ENCODE data around the gene UVSSA.
A peak's percentile ranks its signal among the peaks of the same experiment; 100 is the strongest.

UVSSA gene

DNA sequence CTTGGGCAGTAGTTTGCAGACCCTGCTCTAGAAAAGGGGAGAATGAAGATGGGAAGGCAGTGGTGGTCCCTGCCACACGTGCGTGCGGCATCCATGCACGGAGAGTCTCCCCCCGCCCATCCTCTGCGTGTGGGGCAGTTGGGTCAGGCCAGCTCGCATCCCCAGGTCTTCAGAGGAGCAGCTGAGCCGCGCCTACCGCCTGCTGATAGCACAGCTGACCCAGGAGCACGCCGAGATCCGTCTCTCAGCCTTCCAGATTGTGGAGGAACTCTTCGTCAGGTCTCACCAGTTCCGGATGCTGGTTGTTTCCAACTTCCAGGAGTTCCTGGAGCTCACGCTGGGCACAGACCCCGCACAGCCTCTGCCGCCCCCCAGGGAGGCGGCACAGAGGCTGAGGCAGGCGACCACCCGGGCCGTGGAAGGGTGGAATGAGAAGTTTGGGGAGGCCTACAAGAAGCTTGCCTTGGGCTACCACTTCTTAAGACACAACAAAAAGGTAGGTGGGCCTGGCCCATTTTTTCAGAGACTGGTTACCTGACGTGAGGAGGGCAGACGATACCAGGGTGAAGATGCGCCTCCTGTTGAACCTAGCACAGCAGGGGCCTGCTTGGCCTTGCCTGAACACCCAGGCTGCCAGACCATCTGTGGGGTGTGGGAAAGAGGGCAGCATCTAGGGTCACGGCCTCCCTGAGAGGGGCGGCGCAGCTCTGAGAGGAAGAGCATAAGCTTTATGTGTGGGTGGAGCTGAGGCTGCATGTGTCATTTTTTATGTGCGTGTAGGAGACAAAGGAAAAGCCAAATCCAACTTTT lies 2.6 kb downstream of the UVSSA start:
- no peak for DNase-seq (ENCODE audit: low read depth in 2 of 2)

- DNase-seq (ENCODE audit: low read depth in 2 of 2) = no peak
These were observed 3.1 kb downstream of the UVSSA start for GRCh38 chr4:1350169-1350520.

DNA sequence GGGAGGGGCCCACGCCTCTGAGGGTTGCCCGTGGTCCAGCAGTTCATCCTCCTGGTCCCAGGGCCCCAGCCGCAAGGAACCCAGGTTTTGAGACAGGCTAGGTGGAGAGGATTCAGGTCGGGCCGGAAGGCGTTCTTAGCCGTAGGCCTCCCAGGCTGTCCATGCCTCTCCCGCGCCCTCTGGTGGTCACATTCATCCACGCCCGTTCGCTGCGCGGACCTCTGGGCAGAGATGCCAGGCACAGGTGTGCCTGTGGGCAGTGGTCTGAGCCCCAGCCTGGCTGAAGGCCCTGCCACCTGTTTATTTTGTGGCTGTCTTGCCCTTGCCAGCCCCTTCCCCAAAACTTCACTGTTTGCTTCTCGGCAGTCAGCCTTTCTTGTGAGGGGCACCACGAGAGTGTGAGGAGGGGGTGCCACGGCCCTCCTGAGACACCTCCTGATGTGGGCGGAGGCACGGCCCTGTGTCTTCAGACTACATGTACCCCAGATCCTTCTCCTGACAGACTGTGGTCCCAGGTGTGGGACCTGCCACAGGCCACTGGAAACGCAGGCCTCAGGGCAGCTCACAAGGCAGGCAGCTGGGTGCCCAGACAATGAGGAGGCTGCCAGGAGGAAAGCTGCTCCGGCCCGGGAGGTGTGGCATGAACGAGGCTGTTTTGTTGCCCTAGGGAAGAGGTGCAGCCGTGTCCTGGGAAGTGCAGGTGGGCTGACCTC lies 5.0 kb downstream of the UVSSA start:
- peak; percentile 89 to 91 for DNase-seq (ENCODE audit: low read depth in 2 of 2)

- no peak for DNase-seq (ENCODE audit: low read depth in 2 of 2)
These were observed 5.5 kb downstream of the UVSSA start for GRCh38 chr4:1352567-1352900.

- no peak for DNase-seq (ENCODE audit: low read depth in 2 of 2)
These were observed 6.4 kb downstream of the UVSSA start for GRCh38 chr4:1353186-1354055.

- DNase-seq (ENCODE audit: low read depth in 2 of 2) = no peak
These were observed 7.4 kb downstream of the UVSSA start for GRCh38 chr4:1354136-1354982.

- no peak for DNase-seq (ENCODE audit: low read depth in 2 of 2)
These were observed 7.9 kb downstream of the UVSSA start for GRCh38 chr4:1354983-1355275.

DNA sequence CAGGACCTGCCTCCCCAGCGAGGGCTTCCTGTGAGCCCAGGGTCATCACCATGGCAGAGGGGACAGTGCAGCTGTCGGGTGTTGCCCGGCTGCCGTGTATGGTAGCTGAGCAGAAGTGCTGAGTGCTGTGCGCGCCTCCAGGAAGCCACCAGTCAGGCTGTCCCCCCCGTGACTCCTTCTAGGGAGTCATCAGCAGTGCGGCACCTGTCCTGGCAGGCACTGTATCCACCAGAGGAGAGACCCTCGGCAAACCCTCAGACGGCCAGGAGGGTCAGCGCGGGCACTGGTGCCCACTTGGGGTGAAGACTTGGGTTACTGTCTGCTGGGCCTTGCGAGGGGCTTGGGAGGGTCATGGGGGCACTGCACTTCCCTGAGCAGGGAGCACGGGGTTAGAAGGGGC lies 8.4 kb downstream of the UVSSA start:
- no peak for DNase-seq (ENCODE audit: low read depth in 2 of 2)

GRCh38 chr4:1356181-1356998 lies 9.4 kb downstream of the UVSSA start:
- peak; percentile 23 to 45 for DNase-seq (ENCODE audit: low read depth in 2 of 2)

GRCh38 chr4:1357356-1358248 lies 10.6 kb downstream of the UVSSA start:
- DNase-seq (ENCODE audit: low read depth in 2 of 2) = no peak

DNA sequence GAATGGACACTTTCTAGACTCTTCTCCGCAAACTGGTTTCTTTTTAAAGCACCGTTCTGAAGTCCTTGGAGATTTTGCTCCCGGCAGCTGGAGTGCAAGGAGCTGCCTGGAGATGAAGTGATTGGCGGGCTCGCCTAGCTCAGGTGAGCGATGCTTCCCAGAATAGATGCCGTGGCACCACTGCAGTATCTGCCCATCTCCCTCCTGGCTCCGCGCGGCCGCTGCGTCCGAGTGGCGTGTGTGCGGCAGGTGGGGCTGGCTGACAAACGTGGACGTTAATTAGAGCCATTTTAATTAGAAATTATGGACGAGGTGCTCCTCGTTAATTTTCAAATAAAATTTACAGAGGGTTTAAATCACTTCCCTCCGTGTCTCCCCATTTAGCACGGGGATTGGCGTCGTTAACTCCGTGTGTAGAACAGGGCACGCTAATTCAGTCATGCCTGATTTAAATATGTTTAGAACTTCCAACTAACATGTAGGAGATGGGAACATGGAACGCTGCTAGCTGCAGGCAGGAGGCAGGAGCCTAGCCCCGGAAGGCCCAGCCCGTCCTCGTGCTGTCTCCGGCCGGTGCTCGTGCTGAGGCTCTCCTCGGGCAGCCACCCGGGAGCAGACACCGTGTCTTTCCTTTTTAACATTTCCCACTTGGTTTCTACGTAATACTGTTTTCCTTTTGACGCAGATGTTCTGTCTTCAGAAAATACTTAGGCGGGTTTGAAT lies 11.6 kb downstream of the UVSSA start:
- no peak for DNase-seq (ENCODE audit: low read depth in 2 of 2)

- DNase-seq (ENCODE audit: low read depth in 2 of 2) = no peak
These were observed 12.1 kb downstream of the UVSSA start for GRCh38 chr4:1359144-1359501.

DNA sequence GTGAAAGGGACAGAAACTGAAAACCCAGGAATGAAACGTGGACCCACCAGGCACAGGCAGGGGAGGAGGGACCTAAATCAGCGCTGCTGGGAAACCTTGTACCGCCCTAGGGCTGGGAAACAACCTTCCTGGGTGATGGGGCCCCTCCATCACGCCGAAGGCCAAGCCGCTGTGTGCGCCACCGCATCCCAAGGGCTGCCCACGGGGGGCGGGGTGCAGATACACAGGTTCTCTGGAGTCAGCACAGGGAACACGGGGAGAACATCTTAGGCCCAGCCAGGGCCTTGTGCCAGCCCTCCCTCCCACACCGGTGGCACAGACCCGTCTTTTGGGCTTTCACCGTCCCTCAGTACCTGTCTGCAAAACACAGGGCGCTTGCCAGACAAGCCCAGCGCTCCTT lies 13.0 kb downstream of the UVSSA start:
- no peak for DNase-seq (ENCODE audit: low read depth in 2 of 2)

GRCh38 chr4:1360423-1361283 lies 13.6 kb downstream of the UVSSA start:
- DNase-seq (ENCODE audit: low read depth in 2 of 2) = no peak

- DNase-seq (ENCODE audit: low read depth in 2 of 2) = no peak
These were observed 14.4 kb downstream of the UVSSA start for GRCh38 chr4:1361431-1361830.

DNA sequence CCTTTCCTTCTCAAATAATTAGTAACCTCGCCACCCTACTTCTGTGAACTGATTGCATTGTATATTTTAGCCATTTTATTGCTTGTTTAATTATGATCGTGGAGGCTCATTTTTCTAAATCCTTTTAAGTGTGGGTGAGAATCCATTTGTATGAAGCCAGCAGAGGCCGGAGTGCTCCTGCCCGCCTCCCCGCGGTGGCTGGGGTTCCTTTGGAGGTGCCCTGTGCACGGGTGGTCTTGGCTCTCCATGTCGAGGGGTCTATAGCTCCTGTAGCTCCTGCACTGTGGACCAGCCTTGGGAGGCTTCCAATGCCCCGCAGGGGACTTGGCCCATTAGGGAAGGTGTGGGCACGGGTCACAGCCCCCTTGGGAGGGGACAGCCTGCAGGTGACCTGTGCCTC lies 15.0 kb downstream of the UVSSA start:
- no peak for DNase-seq (ENCODE audit: low read depth in 2 of 2)

DNA sequence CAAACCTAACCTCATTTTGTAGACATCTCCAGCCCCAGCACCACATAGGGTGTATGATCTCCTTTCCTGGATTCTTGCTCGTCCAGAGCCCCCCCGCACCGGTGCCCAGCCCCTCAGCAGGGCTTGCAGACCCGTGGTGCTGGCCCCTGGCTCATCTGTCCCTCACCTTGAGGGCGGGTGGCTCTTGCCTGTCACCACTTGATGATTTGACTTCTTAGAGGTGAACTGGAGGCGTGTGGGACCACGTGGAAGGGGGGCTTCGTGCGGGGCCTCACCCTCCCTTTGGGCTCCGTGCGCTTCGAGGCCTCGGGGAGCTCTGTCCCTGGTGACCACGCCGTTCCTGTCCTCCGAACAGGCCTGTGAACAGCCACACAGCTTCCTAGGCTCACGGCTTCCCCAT lies 15.5 kb downstream of the UVSSA start:
- no peak for DNase-seq (ENCODE audit: low read depth in 2 of 2)

DNA sequence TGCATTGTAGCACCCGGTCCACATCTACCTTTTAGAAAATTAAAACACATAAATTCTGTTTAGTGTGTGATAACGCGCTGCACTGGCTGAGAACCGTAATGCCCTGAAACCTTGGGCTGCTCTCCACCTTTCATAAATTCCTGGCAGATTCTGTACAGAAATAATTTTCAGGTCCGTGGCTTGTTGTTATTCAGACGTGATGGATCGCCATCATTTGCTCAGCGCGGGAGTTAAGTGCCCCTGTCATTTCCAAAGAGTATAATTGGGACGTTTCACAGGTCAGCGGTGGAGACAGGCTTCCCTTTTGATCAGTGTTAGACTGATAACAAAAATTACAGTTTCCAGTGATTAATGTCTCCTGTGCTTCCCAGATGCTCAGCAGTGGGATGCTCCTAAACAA lies 16.5 kb downstream of the UVSSA start:
- no peak for DNase-seq (ENCODE audit: low read depth in 2 of 2)

All from stimulated activated CD4-positive, alpha-beta T cell treated with anti-CD3 and anti-CD28 coated beads, Interleukin-1b, Interleukin-23, amount 100 ng/mL, for 4 hours (primary cell).